NCI-H82 treated with DMSO at 0.1 percent for 48 hours (cell line): Measurements from ENCODE around the gene UNCX.
"Not testable (repeated sequence)": the region's sequence is repeated elsewhere in the genome, so short reads cannot be mapped to it uniquely, and the experiment has no call there.

Source experiments
- DNase-seq: peaks from one replicate; lab custom pipeline; 2025; ENCODE audit not compliant: unreplicated experiment; lab: John Stamatoyannopoulos, UW

The UNCX gene

DNA sequence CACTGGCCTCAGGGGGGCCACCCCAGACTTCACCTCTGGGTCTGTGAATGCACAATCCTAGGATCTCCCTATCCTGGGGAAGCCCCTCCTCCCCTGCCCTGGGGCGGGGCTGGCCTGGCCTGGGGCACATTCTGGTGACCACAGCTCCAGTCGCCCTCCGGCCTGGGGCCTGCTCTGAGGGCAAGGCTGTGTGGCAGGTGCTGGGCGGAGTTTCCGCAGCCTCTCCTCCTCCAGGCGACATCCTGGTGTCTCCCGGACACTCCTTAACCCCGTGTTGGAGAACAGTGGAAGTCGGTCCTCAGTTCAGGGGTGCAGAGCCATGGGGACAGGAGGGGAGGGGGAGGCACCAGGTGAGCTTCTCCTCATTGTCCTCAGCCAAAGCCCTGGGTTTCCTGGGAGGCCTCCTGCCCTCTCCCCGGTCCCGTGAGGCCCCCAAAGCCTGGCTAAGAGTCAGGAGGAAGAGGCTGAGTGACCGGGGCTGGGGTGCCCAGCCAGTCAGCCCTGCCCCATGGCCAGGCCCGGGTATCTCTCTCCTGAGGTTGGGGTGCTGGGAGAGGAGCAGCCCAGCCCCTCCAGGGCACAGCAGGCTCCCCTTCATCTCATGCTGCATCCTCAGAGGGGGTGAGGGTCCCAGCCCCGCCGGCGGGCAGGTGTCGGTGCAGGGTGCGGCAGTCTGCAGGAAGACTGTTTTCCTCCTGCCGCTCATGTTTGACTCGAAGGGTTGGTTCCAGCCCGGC, 22.6 kb downstream of the UNCX start:
- DNase-seq, result no peak

DNA sequence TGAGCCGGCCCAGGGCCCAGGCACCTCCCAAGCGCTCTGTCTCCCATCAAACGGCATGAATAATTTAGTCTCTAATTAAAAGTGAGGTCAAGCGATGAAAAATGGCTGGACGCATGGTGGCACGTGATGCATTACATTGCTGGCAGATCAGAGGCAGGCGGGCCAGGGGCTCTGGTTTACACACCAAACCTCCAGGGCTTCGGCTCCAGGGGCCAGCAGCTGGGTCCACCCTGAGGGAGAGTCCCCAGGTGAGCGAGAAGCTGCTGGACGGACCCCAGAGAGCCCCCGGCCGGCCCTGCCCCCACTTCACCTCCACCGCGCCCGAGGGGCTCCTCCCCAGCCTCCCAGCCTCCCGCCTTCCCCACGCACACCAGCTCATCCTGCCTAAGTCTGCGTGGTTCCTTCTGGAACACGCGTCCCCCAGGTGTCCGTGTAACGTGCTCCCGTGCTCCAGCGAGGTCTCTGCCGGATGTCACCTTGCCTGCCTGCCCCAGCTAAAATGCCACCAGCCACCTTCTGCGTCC, 23.2 kb downstream of the UNCX start:
- no peak for DNase-seq

DNA sequence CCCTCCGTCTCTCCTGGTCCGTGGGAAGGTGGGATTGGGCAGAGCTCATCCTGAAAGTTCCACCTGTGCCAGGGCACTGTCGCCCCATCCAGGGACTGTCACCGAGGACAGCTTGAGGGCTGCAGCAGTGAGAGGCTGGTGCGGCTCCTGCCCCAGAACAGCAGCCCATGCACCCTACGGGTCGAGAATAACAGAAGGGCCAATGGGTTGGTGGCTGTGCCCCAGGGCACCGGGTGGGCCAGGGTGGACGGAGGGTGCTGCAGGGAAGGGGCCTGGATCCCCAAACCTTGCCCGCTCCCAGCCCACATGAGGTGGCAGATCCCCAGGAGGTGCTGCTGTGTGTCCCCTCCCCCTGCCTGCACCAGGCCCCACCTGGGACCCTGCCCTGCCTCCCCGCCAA, 23.9 kb downstream of the UNCX start:
- no peak for DNase-seq

DNA sequence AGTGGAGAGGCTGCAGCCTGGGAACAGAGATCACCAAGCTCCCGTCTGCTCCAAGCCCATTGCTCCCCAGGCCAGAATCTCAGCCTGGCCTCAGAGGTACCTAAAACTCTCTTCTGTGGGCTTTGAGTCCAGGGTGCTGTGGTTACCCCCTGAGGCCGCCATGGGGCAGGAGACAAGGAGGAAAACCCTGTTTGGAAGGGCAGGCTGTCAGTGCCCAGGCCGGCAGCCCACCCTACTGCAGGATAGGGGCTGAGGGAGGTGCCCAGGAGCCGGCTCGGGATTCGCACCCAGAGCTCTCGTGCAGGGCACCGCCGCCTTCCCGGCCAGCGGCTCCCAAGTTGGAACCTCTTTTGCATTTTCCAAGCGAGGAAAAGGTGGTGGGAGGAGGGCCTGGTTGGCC, 24.5 kb downstream of the UNCX start:
- DNase-seq, result no peak

DNA sequence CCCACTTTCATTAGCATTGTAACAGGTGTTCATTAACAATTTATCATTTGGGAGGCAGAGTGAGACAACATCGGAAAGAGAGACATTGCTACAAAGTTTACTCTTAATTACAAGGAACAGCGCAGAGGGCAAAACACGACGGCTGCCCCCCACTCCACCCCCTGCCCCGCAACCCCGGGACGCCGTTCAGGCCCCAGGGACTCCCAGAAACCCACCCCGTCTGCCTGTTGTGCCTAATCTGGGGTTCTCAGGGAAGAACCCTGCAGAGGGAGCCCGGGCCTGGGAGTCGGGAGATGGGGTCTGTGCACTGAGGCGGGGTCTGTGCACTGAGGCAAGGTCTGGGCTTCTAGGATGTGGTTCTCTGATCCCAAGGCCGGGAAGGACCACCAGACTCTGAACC, 25.2 kb downstream of the UNCX start:
- DNase-seq, result no peak

DNA sequence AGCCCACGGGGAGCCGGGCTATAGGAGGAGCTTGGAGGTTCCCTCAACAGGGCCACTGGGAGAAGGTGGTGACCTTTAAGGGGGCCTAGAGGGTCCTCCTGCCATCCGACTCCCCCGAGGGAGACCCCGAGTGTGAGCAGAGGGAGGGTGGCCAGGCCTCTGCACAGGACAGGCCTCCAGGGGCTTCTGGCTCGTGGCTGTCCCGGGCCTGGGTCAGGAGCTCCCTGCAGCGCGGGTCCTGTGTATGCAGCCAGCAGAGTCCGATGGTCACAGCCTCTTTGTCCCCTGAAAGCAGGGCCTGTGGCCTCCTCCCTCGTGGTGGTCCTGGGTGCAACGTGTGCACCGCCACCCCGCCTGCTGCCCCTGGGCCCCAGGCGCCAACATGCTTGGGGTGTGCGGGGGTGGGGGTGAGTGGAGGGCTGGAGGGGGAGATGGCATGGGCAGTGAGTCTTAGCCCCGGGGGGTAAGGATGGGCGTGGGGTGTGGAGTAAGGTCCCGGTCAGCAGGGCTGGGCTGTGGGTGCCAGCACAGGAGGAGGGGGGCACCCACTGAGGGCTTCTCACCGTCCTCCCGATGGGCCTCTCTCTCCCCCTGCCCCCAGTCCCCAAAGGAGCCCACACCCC, 27.1 kb downstream of the UNCX start:
- no peak for DNase-seq

DNA sequence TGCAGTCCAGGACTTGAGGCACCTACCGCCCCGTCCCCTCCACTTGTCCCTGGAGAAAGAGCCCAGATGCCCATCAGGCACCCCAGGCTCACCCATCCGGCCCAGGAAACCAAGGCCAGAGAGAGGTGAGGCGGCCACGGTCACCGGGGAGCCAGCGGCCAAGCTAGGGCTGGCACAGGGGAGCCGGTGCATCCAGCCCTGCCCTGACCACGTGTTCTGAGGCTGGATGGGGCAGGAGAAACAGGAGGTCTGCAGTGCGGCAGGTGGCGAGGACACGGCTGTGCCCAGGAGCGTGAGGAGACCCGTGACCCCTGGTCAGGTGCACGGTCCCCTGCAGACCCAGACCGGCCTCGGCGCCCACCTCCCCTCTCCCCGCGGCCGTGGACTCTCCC, 27.6 kb downstream of the UNCX start:
- no peak for DNase-seq

DNA sequence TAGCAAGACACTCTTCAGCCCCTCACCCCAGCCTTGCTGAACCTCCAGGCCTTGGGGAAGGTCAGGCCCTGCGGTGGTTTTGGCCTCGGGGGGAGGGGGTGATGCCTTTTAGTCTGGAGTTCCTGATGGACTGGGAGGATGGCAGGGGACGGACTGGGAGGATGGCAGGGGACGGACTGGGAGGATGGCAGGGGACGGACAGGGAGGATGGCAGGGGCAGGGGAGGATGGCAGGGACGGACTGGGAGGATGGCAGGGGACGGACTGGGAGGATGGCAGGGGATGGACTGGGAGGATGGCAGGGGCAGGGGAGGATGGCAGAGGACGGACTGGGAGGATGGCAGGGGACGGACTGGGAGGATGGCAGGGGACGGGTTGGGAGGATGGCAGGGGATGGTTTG, 28.4 kb downstream of the UNCX start:
- not testable (repeated sequence) for DNase-seq

DNA sequence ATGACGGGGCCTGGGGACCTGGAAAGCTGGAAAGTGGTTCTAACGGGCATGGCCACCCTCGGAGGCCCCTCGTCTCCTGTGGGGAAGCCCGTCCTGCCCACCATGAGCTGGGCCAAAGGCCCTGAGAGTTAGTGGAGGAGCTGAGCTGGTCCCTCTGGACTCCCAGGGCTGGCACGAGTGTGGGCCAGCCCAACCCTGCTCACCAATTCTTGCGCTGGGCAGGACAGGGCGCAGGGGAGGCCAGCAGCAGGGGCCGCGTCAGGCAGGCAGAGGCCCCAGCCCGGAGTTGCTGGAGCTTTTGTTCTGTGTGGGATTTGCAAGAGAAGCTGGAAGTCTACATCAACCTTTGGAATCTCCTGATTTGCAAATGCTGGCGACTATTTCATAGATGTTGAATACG, 29.8 kb downstream of the UNCX start:
- no peak for DNase-seq

DNA sequence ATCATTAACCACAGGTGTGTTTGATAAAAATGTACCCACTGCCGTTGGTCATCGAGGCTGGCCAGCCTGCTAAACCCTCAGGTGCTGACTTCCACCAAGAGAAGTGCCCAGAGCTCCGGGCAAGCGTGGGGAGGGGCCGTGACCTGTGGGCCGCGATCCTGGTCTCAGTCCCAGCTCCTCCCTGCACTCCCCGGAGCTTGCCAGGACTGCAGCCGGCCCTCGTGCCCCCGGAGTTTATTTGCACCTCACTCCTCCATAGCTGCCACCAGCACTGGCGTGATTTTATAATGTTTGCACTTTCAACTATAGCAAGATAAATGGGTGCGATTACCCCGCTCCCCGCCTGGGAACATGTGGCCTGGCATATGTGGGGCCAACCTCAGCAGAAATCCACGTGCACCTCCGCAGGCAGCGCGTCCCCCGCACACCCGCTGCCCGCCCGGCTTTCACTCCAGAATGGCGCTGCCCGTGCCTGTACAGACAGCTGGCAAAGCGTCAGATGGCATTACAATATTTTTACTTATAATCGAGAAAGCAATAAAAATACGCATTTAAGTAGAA, 30.8 kb downstream of the UNCX start:
- DNase-seq, result no peak

DNA sequence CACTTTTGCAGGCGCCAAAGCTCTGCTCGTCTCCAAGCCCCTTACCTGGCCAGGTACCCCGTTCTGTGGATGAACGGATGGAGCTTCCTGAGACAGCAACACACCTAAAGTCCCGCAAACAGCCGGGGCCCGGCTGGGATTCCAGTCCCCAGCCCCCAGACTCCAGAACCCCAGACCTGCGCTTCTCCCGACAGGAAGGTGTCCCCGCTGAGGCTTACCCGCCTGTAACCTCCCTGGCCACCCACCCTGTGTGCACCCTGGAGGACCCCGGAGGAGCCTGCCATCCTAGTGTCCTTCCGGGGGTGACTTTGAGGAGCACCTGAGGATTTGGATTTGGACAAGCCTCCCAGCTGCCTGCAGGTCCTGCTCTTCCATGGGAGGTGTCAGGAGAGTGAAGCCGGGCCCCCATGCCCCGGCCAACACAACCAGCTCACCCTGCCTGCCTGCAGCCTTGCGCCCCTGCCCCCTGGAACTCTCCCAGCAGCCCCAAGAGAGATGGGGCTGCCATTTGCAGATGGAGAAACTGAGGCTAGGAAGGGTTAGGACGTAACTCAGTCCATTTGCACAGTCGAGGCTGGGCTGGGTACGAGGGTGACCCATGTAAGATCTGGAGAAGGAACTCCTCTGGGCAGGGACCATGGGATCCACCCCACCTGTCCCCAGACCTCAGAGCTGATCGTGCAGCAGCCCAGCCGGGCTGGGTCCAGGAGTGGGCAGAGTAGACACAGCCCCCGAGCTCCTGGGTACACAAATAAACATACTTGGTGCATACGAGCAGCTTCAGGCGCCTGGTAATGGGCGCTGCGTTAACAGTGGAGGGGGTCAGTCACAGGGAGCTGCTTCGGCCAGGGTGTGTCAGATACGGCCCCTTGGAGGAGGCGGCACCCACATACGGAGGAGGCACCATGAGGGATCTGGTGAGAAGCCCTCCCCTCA, 31.9 kb downstream of the UNCX start:
- DNase-seq, result no peak

DNA sequence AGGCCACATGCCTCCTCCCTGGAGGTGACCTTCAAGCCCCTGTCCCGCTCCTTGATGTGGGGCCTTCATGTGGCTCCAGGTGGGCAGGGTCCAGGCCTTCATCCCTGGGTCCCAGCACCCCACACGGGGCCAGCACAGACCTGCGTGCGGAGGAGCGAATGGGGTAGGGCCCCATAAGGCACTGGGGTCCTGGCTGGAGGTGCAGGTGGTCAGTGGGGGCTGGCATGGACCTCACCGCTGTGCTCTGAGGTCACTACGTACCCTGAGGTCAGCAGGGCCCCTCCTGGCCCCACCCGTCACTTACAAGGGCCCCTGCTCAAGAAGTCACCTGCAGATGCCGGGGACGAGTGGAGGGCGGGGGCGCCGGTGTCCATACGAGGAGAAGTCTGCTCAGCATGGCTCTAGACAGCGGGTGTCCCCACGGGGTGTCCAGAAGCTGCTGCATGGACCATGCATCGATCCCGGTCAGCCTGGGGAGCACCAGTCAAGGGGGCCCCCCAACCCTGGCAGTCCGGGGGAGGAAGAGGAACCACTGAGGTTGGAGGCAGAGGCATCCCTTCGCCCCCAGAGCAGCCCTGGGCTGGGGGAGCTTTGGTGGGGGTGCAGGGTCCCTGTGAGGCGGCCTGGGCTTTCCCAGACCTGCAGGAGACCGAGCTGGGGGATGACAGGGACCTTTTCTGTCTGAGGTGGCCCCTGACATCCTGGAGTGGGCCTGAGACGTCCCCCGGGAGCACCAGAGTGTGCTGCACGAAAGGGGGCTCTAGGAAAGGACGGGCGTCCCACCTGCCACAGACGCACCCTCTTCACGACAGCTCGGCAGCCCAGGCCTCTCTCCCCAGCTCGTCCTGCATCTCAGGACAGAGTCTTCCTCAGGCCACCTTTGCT, 34.6 kb downstream of the UNCX start:
- no peak for DNase-seq

DNA sequence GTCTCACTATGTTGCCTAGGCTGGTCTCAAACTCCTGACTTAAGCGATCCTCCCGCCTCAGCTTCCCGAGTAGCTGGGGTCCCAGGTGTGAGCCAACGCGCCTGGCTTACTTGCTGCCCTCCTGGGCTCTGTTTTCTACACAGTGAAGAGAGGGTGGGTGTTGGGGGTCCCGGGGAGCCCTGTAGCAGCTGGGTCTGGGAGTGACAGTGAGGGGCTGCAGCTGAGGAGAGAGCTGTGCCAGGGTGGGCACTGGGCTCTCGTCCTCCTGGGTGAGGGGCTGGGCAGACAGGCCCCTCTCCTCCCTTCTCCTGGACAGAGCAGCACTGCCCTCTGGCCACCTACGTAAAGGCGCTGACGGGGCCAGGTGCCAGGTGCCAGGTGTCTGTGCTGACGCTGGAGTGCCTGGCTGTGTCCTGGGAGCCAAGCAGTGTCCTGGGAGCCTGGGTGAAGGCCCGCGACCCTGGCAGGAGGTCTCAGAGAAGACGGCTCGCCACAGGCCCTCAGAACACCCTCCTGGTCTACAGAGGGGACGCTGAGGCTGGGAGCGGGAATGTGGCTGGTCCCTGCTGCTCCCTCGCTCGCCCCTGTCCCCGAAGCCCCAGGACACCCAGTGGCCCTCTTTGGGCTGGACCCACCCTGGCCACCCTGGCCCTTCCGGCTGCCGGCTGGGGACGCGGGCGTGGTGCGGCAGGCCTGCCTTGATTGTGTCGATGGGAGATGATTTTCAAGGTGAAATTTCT, 35.6 kb downstream of the UNCX start:
- no peak for DNase-seq

DNA sequence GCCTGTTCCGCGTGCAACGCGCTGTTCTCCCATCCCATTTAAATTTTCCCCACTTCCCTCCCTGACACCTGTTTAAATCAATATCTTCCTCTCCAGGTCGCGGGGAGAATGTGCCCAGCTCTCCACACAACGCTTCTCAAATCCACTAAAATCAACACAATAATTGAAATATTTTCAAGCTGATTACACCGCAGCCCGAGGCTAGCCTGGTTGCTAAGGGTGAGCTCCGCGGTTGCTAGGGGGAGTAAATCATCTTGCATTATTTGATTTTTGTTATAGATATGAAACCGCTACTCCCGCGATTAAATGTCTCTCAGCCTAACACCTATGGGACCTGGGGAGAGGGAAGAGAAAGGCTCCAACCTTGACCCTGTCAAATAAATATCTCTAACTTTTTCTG, 36.2 kb downstream of the UNCX start:
- DNase-seq, result no peak

DNA sequence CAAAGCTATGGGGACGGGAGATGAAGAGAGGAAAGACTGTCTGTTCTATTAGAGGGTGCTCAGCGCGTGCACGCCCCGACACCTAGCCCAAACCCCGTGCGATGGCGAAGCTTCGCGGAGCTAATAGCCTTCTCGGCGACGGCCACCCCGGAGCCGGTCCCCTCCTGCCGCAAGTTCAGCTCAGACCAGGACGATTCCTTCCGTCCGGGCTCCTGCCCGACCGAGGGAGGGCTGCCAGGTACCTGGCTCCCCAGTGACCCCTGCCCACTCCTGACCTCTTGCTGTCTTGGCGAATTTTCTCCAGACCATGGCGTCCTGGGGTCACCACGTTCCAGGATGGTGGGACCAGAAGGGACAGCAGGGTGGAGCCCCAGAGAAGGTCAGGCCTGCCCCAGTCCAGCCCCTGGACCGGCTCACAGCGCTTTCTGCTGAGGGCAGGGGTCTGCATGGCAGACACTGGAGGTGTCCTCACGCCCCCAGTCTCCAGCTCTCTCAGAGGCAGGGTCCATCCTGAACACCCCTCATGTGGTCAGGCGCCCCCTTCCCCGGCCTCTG, 36.7 kb downstream of the UNCX start:
- DNase-seq, result no peak

DNA sequence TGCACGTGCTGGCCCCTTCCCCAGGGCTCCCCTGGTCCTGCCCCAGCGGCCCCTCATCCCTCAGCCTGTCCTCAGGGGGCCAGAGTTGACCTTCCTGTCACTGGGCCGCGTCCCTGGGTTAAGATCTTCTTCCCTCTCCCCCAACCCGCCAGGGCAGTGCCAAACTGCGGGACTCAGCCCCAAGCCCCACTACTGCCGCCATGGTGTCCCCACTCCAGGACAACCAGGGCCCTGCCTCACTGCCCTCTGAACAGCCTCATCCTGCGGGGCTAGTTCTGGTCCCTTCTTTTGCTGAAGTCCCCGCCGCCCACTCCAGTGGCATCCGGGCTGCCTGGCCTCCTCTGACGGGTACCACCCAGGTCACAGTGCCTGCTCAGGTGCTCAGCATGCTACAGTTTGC, 37.5 kb downstream of the UNCX start:
- no peak for DNase-seq

DNA sequence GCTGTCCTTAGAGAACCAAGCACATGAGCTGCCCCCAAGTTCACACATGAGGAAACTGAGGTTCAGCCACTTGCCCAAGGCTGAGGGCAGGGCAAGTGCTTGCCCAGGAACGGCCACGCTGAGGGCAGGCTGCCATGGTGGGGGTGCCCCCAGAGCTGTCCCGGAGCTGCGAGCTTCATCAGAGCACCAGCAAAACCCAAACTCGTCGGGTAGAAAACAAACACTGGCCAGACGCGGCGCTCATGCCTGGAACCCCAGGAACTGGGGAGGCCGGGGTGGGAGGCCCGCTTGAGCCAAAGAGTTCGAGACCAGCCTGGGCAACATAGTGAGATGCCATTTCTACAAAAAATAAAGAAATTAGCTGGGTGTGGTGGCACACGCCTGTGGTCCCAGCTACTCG, 38.4 kb downstream of the UNCX start:
- no peak for DNase-seq

DNA sequence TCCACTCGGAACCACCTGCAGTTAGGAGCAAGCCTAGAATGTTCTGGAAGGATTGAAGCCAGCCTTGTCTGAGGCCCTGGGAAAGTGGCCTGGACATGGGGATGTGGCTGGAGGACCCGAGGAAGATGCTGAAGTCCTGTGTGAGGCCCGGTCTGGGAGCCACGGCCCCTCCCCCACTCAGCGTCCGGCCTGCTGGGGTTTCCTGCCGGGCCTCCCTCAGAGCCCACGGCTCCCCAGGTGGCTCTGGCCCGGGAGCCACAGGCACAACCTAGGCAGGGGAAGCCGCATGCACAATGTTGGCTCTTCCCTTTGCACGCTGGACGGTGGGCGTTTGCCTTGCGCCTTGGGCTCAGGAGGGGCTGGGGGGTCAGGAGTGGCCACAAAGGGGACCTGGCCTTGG, 39.0 kb downstream of the UNCX start:
- DNase-seq, result no peak

DNA sequence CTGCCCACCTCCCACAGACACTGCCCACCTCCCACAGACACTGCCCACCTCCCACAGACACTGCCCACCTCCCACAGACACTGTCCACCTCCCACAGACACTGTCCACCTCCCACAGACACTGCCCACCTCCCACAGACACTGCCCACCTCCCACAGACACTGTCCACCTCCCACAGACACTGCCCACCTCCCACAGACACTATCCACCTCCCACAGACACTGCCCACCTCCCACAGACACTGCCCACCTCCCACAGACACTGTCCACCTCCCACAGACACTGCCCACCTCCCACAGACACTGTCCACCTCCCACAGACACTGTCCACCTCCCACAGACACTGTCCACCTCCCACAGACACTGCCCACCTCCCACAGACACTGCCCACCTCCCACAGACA, 39.5 kb downstream of the UNCX start:
- DNase-seq, result not testable (repeated sequence)
